HG03060 (cell line): ENCODE data around the gene RCAN2.

Experiments
- ATAC-seq: cut with Tn5 transposase; IDR thresholded peaks from one replicate; pipeline ENCODE4 v1.9.1; 2021; ENCODE audit warnings: low read depth, moderate number of reproducible peaks; ENCODE audit not compliant: unreplicated experiment

Gene RCAN2

DNA sequence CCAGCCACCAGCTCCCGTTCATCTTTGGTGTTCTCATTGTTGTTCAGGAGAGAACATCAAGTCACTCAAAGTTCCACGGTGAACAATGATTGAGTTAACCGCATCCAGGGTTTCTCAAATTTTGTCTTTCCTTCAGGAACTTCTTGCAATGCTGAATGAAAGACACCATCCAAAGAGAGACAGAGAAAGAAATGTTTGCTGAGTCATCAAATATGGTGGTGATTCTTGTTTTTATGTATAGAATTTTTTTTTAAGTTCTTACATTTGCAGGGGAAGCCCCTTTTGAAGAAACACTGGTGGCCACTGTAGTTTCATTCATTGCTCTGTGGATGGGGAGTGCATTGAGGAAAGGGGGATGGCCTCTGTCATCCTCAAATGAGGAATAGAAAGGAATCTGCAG, 258.1 kb downstream of the RCAN2 start:
- ATAC-seq: no peak

DNA sequence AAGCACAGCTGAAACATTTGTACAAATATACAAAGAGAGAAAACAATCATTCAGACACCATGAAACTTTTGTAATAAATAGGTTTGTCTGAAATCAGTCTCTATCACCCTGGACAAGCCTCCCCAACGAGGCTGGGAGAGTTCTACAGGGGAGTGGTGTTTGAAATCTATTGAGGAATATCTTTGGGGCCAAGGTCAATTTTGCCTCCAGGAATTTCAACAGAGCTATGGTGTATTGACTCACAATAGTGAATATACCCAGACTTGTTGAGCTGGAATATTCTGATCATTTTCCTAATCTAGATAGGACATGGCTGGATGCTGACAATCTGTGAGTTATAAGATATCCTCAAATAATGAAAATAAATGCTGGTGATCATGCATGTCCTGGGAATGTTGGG, 269.0 kb downstream of the RCAN2 start:
- no peak for ATAC-seq

DNA sequence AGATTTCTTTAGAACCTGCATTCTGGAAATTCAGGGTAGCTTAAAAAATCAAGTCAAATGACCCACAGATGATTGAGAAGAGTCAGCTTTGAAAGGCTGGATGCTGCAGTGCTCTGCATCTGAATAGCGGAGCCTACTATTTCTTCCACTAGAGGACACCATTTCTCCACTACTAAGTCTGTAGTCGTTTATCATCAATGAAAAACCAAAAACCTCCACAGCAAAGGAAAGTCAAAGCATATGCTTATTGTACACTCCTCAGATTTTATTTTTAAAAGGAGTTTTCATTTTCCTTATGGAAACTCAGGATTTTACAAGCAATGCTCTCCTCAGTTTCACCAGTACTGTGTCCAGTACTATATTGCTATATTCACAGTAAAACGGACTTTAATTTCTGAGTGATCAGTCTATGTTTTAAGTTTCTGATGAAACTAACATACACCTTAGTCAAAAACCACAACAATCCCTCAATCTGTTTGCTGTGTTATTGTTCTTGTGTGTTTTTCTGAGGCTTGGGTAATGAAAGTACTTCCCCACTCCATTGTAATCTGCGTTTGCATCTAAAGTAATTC, 269.9 kb downstream of the RCAN2 start:
- peak; percentile 36 for ATAC-seq

DNA sequence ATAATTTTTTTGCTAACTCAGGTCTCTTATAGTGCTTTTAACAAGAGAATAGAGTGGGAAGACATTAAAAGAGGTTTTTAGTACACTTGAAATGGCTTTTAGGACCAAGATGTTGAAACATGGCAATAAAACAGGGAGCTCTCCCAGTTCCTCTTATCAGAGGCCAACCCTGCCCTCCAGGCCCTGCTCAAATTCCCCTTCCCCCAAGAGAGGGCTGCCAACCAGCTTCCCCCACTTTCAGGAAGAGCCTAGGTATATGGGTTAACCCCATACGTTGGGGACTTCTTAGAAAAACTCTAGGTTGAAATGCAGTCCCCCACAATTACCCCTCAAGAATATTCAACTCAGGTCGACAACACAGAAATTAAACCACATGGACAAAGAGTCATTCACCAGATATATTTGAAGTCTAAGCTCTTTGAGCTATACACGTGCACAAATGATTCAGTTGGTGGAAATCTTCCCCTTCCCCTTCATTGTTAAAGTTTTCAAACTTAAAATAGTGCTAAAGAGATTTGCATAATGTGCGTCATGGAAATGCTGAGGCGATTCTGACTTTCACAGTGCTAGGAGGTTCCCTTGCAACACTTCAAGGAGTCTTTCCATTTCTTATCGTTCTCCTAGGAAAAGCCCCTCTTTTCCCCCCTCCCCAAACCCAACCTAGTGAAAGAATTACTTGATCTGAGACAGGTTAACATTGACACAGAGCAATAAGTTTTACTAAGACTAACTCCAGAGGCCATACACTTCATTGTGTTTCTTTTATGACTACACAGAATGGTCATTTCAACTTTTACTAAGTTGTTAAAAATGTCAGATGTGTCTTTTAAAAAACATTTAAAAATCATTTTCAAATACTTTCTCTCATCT, 270.7 kb downstream of the RCAN2 start:
- ATAC-seq: peak; percentile 64

DNA sequence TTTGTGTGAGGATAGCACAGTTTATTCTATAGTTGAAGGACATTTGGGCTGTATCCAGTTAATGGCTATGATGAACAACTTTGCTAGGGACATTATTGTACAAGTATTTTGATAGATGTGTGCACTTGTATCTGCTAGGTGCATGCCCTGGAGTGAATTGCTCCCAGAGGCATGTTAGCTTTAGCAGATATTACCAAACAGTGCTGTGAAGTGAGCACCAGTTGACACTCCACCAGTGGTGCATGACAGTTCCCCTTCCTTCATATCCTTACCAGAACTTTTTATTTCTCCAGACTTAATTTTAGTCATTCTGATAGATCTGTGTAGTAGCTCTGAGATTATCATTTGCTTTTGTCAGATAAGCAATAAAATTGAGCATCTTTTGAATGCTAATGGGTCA, 271.6 kb downstream of the RCAN2 start:
- ATAC-seq: no peak

DNA sequence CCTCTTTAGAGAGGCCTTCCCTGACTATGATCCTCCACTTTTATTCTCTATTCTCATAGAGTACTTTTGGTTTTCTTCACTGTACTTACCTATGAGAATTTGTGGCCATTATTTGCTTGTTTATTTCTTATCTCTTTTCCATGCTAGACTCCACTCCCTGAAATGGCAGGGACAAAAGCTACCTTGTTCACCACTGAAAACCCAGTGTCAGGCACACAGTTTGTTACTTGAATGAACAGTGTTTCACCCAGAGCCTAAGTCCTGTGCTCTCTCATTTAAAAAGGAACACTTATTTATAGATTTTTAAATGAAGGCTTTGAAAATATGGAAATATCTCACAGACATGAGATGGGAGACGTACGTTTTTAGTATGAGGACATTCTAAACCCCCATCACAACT, 272.8 kb downstream of the RCAN2 start:
- ATAC-seq: no peak

DNA sequence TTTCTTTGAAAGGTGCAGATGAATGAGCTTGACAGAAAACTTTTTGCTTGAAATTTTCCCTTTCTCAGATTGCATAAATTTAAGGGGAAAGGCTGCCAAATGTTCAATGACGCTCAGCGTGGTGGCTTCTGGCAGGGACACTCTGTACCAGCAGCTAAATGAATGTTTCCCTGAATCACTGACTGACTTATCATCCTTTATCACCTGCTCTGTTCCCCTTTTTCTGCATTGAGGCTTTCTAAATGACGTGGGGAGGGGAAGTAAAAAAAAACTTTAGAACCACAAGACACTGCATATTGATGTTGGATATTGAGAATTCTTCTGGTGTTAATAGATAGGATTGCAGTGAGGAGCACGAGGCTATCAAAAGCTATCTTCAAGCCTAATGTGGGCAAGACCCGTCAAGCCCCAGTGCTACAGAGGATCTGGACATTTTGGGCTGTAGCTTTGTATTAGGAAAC, 273.5 kb downstream of the RCAN2 start:
- peak; percentile 49 for ATAC-seq

DNA sequence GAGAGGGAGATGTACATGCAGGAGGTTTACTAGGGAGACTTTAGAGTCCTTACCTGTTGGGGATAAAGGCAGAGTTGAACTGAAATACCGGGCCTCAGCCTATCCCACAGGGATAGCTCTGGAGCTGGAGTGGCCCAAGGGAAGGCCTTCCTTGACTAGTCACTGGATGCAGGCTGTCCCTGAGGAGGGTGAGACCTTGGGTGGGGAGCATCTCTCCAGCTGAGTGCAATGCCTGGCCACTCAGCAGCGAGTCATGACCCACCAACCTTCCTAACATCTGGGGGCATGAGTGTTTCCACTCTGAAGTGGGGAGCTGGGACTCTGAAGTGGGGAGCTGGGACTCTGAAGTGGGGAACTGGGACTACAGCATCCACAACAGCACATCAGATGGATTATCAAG, 274.4 kb downstream of the RCAN2 start:
- no peak for ATAC-seq

DNA sequence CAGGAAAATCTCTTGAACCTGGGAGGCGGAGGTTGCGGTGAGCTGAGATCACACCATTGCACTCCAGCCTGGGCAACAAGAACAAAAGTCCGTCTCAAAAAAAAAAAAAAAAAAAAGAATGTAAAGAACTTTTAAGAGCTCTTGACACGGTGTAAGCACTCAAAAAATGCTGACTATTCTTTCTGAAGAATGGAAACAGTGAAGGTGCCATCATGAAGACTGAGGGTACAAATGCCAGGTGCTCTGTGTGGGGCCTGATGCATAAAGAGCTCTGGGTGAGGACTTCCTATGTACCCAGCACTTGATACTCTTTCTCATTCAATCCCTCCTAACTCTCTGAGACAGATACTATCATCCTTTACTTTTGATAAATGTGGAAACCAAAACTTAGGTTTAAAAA, 275.5 kb downstream of the RCAN2 start:
- no peak for ATAC-seq

DNA sequence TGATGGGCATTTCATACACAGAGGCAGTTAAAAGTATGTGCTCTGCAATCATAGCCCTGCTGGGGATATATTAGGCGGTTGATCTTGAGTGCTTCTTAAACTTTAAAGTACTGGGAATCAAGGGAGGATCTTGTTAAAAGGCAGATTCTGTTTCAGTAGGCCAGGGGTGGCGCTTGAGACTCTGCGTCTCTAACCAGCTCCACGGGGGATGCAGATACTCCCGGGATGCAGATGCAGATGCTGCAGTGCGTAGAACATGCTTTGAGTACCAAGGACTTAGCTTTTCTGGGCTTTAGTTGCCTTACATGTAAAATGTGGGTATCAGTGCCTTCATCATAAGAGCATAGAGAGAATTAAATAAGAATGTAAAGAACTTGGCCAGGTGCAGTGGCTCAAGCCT, 276.0 kb downstream of the RCAN2 start:
- ATAC-seq: no peak

DNA sequence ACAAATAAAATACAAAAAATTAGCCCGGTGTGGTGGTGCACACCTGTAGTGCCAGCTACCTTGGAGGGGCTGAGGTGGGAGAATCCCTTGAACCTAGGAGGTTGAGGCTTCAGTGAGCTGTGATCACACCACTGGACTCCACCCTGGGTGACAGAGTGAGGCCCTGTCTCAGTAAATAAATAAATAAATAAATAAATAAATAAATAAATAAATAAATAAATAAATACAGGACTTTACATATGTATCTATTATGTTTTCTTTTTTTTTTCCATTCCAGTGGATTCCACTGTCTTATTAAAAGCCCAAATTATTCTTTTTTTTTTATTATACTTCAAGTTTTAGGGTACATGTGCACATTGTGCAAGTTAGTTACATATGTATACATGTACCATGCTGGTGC, 279.3 kb downstream of the RCAN2 start:
- ATAC-seq: no peak

DNA sequence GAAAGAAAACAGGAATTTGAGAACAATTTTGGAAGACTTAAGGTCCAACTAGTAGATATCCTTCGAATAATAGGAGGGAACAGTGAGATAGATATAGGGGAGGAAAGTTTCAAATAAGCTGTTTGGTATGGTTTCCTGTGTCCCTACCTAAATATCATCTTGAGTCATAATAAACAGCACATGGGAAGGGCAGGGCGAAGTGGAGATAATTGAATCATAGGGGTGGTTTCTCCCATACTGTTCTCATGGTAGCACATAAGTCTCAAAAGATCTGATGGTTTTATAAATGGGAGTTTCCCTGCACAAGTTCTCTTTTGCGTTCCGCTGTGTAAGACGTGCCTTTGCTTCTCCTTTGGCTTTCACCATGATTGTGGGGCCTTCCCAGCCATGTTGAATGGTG, 281.0 kb downstream of the RCAN2 start:
- no peak for ATAC-seq

DNA sequence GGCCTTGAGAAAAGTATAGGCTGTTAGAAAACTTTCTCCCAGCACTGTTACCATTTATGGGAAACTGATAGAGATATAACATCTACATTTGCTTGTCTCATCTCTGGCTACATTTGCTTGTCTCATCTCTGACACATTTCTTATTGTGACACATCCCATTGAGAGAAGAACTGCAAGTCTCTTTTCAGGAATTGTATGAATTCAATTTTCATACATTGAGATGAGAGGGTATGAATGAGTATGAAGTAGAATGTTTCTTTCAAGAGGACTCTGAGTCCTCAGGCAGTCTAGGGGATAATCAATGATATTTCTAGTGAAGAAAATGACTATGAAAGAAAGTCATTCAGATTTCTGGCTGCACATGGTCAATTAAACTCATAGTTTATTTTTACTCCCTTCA, 282.9 kb downstream of the RCAN2 start:
- ATAC-seq: no peak

DNA sequence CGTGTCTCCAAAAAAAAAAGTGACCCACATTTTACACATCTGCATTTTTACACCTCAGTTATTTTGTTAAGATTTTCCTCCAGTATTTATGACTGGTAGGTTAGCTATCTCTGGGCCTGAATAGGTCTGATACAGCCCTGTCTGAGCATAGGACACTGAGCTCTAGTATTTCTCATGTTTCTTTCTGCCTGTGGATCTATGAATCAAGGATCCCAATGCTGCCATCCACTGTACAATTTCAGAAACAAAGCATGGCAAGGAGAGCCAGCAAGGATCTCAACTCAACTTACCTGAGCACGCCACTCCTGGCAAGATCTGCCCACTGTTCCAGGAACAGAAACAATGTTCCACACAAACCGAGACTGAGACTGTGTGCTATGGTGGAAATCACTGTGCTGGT, 284.1 kb downstream of the RCAN2 start:
- ATAC-seq: no peak

DNA sequence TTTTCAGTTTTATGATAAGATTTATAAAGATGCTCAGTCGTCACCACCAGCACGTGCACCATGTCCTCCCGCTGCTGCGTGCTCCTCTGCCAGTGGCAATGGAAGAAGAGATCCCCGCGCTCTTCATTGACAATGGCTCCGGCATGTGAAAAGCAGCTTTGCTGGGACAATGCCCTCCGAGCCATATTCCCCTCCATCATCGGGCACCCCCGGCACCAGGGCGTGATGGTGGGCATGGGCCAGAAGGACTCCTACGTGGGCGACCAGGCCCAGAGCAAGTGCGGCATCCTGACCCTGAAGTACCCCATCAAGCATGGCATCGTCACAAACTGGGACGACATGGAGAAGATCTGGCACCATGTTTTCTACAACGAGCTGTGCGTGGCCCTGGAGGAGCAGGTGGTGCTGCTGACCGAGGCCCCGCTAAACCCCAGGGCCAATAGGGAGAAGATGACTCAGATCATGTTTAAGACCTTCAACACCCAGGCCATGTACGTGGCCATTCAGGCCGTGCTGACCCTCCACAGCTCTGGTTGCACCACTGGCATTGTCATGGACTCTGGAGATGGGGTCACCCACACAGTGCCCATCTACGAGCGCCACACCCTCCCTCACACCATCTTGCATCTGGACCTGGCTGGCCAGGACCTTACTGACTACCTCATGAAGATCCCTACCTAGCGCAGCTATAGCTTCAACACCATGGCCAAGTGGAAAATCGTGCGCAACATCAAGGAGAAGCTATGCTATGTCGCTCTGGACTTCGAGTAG, 286.2 kb downstream of the RCAN2 start:
- ATAC-seq: no peak

DNA sequence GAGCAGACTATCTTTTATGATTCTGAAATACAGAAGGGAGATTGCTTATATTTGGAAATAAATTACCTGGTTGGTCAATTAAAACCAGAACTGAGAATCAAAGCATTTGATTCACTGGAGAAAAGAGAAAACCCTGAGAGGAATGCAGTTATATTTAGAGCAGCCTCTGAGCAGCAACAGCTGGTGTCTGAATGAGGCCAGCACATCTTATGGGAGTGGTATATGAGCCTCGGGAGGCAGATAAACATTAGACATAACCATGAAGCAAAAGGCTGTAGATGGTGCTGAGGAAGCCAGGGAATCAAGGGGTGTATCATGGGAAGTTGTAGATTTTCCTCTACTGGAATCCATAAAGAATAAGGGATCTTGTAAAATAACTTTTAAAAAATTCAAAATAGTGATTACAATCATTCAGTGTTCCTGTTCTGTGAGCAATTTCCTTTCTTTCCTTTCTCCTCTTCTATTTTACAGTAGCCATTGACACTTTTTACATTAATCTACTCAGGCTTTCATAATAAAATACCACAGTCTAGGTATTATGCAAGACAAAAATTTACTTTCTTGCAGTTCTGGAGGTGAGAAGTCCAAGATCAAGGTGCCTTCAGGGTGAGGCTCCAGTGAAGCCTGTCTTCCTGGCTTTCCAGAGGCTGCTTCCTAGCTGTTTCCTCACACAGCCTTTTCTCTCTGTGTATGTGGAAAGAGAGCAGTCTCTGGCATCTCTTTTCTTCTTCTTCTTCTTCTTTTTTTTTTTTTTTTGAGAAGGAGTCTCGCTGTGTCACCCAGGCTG, 287.7 kb downstream of the RCAN2 start:
- no peak for ATAC-seq

DNA sequence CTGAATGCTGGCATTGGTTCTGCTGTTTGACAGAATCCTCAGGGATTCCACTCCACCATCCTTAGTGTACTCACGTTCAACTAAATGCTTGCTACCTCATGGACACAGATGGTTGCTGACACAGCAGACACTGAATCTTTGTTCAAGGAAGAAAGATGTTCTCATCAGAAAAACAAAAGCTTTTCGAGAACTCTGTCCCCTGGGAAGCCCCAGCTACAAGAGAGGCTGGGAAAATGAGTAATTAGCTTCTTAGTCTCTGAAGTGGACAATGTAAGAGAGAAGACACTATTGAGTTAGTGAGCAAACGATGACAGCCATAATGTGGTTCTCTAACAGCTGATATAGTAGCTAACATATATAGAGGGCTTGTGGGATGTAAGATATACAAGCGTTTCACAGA, 289.5 kb downstream of the RCAN2 start:
- no peak for ATAC-seq

DNA sequence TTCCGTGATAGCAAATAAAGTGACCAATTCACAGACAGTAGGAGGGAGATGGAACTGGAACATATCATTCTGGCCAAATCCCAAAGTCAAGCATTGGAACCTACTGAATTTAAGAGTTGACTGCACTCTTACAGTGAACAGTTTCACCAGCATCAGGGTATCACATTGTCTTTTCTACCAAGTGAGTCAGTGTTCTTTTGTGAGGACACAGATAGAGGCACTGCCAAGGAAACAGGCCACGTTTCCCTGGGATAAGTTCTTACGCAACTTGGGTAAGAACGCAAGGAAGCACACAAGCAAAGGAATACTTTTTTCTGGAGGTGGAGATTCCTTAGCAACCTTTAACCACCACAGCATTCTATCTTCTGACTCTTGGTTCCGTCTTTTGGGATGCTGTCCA, 291.9 kb downstream of the RCAN2 start:
- ATAC-seq: no peak

DNA sequence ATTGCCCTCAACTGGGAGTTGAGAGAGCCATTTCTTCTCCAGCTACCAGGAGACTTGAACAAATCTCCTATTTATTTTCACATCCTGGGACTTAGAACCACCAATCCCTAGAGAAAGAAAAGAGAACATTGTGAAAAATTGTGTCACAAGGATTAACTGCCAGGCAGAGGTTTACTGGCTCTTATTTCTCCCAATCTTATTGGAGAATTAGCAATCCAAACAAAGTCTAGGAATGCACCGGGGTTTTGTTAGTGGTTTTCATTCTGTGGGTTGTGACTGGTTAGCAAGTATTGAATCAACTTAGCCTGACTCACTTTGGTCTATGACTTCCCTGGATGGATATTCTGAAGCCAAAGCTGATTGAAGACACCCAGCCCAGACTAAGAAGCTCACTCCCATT, 299.3 kb downstream of the RCAN2 start:
- no peak for ATAC-seq

DNA sequence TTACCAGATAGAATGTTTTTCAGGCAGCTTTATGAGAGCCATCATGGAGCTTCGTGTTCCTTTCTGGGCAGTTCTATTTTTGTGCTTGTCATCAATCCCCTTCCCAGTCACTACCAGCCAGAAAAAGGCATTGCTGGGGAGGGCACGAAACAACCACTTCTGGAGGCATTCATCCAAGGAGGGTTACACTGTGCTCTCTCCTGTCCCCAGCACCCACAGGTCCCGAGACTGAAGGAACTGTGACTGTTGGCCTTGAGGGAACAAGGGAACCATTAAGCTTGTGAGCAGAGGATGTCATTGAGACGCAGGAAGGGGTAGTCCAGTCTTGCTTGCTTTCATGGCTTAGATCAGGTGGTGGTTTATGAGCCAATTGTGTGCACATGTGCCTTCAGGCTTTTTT, 300.4 kb downstream of the RCAN2 start:
- ATAC-seq: no peak

DNA sequence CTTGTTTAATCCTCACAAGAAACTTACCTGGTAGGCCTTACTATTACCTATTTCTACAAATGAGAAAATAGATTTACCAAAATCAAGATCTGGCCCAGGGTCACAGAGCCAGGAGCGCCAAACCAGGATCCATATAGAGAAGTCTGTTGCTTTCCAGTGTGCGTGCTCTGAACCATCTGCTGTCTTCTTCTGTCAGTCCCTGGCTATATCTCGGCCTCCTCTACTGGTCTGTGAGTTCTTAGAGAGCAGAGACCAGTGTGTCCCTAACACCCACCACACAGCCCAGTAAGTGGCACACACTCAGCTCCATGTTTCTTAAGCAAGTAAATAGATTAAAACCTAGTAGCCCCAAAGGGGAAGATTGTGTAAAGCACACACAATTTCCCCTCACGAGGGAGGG, 301.5 kb downstream of the RCAN2 start:
- ATAC-seq: no peak
